GM23338 (cell line): ENCODE data around the gene IKBKG. TPM values are rescaled to one million over a fixed set of nuclear protein-coding genes. Genes with fewer than 3 reads are reported as not detected.
"Not testable (repeated sequence)": the region's sequence is repeated elsewhere in the genome, so short reads cannot be mapped to it uniquely, and the experiment has no call there.

Source experiments
- ATAC-seq: fragments of 200-7000 bp; cut with Tn5 transposase; 3 replicates; pipeline ENCODE4 v1.9.1; 2020
- DNase-seq: peaks from one replicate; pipeline ENCODE4 v3.0.0-alpha.2; 2015; ENCODE audit warnings: low spot score
- H2AFZ ChIP-seq: fragments of 200-600 bp; sonication (generic); 2 replicates; pipeline ENCODE4 v1.8.0; 2016; ENCODE audit warnings: antibody characterized with exemption, mild to moderate bottlenecking, moderate library complexity
- H3F3A ChIP-seq: fragments of 200-600 bp; sonication (generic); replicated peaks from 2 replicates; pipeline ENCODE4 v1.8.0; 2017; ENCODE audit warnings: antibody characterized with exemption, mixed run types, low read depth
- H3K27ac ChIP-seq: fragments of 200-600 bp; sonication (generic); 2 replicates; pipeline ENCODE4 v1.6.1; 2016; ENCODE audit warnings: low read depth
- H3K27me3 ChIP-seq: fragments of 200-600 bp; sonication (generic); 2 replicates; pipeline ENCODE4 v1.8.0; 2016; ENCODE audit warnings: mild to moderate bottlenecking, mixed run types, moderate library complexity; ENCODE audit not compliant: insufficient read depth
- H3K36me3 ChIP-seq: fragments of 200-600 bp; sonication (generic); 2 replicates; pipeline ENCODE4 v1.8.0; 2016; ENCODE audit warnings: mild to moderate bottlenecking; ENCODE audit not compliant: insufficient read depth
- H3K4me1 ChIP-seq: fragments of 200-600 bp; sonication (generic); 2 replicates; pipeline ENCODE4 v1.8.0; 2016; ENCODE audit warnings: mild to moderate bottlenecking, moderate library complexity; ENCODE audit not compliant: insufficient read depth
- H3K4me2 ChIP-seq: fragments of 200-600 bp; sonication (generic); 2 replicates; pipeline ENCODE4 v1.7.1; 2017; ENCODE audit warnings: mixed run types
- H3K4me3 ChIP-seq: fragments of 200-600 bp; sonication (generic); 2 replicates; pipeline ENCODE4 v1.6.1; 2016; ENCODE audit warnings: mixed run types
- H3K79me2 ChIP-seq: fragments of 200-600 bp; sonication (generic); replicated peaks from 2 replicates; pipeline ENCODE4 v1.8.0; 2017; ENCODE audit warnings: mild to moderate bottlenecking; ENCODE audit not compliant: insufficient read depth
- H3K9me2 ChIP-seq: fragments of 200-600 bp; sonication (generic); 2 replicates; pipeline ENCODE4 v1.8.0; 2017; ENCODE audit not compliant: insufficient read depth
- H4K20me1 ChIP-seq: fragments of 200-600 bp; sonication (generic); replicated peaks from 2 replicates; pipeline ENCODE4 v1.8.0; 2017; ENCODE audit warnings: mild to moderate bottlenecking; ENCODE audit not compliant: insufficient read depth
- H3K27ac Mint-ChIP-seq: 2 replicates; pipeline ENCODE4 v1.8.0; 2020; ENCODE audit warnings: inconsistent platforms, mild to moderate bottlenecking, moderate library complexity, mixed read lengths
- H3K27me3 Mint-ChIP-seq: 3 replicates; pipeline ENCODE4 v1.8.0; 2022; ENCODE audit warnings: low read depth, mild to moderate bottlenecking, moderate library complexity, mixed read lengths, inconsistent platforms; ENCODE audit not compliant: insufficient read depth, poor library complexity
- H3K36me3 Mint-ChIP-seq: 3 replicates; pipeline ENCODE4 v1.8.0; 2021; ENCODE audit warnings: low read depth, mild to moderate bottlenecking, inconsistent platforms, moderate library complexity, mixed read lengths
- H3K4me1 Mint-ChIP-seq: 3 replicates; pipeline ENCODE4 v1.8.0; 2020; ENCODE audit warnings: mild to moderate bottlenecking, inconsistent platforms, mixed read lengths
- H3K4me3 Mint-ChIP-seq: 3 replicates; pipeline ENCODE4 v1.8.0; 2021; ENCODE audit warnings: moderate library complexity, mild to moderate bottlenecking, inconsistent platforms, mixed read lengths
- H3K9me3 Mint-ChIP-seq: 3 replicates; pipeline ENCODE4 v1.8.0; 2020; ENCODE audit warnings: moderate library complexity, mild to moderate bottlenecking, inconsistent platforms, mixed read lengths
- polyA plus RNA-seq: library from polyadenylated mRNA; unstranded; fragments of >200 nt; fragmentation: Nextera tagmentation; extraction: Ambion mirVana; gene quantifications from 2 replicates; pipeline ENCODE4 v1.2.1, GENCODE V29; 2016
- total RNA-seq: library from RNA; depleted of rRNA; stranded (reverse); fragments of >200 nt; shearing (Covaris generic); gene quantifications from 2 replicates; pipeline ENCODE4 v1.2.3, GENCODE V29; 2014

Gene IKBKG
- total and polyA plus RNA-seq, 2 experiments from 2014 or later, result 11.5 to 14.9 TPM

DNA sequence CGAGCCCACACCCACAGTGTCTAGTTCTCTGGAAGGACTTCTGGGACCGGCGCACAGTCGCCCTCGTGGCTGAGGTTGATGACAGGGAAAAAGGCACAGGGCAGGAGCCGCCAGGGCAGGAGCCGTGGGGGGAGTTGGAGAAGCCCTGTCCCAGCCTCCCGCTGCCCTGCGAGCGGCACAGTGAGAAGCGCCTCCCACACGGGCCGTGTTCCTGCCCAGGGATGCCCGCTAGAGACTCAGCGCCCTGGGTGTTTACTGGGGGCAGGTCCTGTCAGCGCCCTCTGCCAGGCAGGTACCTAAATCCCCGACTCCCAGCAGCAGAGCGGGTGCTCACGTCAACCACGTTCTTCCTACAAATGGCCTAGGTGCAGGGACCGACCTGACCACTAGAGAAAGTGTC lies 11.5 kb downstream of the IKBKG start:
- H3K27me3 ChIP-seq, ATAC-seq, H4K20me1 ChIP-seq, H3K4me3 Mint-ChIP-seq, H3K9me2 ChIP-seq, H3F3A ChIP-seq, H3K79me2 ChIP-seq, H3K36me3 Mint-ChIP-seq, H3K27ac ChIP-seq, H3K27ac Mint-ChIP-seq, DNase-seq, H3K4me1 ChIP-seq, H3K4me3 ChIP-seq, H3K4me1 Mint-ChIP-seq, H3K9me3 Mint-ChIP-seq, H2AFZ ChIP-seq, H3K27me3 Mint-ChIP-seq, H3K4me2 ChIP-seq, H3K36me3 ChIP-seq: not testable (repeated sequence)

DNA sequence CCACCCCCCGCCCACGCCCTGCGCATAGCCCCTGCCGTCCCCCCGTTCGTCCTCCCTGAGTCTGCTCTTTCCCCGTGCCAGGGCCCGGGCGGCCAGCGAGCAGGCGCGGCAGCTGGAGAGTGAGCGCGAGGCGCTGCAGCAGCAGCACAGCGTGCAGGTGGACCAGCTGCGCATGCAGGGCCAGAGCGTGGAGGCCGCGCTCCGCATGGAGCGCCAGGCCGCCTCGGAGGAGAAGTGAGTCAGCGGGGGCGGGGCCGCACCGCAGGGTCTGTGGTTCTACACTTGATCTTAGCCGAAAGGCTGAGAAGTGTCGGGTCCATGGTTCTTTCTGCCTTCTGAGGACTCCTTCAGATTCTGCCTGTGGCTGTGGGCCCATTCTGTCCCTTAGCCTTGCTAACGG lies 12.9 kb downstream of the IKBKG start:
- not testable (repeated sequence) for H3K36me3 ChIP-seq, H3K27ac ChIP-seq, H3K4me2 ChIP-seq, H3K27me3 Mint-ChIP-seq, H4K20me1 ChIP-seq, H3K79me2 ChIP-seq, H3K4me3 ChIP-seq, DNase-seq, H3K4me1 Mint-ChIP-seq, H3F3A ChIP-seq, H3K27ac Mint-ChIP-seq, H3K4me1 ChIP-seq, H3K36me3 Mint-ChIP-seq, H3K9me3 Mint-ChIP-seq, H3K9me2 ChIP-seq, H3K4me3 Mint-ChIP-seq, H3K27me3 ChIP-seq, H2AFZ ChIP-seq
- ATAC-seq, result peak; percentile 27

DNA sequence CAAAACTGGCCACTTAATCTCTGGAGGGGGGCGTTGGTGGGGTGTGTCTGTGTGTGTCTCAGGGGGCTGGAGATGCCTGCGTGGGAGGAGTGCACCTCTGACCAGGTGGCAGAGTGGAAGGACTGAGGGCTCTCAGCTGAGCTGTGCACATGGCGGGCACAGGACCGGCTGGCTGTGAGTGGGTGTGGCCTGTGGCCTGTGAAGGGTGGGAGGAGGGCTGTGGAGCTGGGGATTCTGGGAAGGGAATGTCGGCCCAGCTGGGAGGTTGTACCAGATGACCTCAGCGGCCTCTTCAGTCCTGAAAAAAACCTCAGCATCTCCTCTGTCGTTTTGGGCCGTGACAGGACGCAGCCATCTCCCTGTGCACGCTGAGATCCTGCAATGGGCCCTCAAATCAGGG lies 14.9 kb downstream of the IKBKG start:
- not testable (repeated sequence) for H3K36me3 Mint-ChIP-seq, H3K27ac ChIP-seq, H3K4me1 ChIP-seq, H3K4me2 ChIP-seq, H3K9me3 Mint-ChIP-seq, H3K27ac Mint-ChIP-seq, H3K79me2 ChIP-seq, H3K9me2 ChIP-seq, H3K36me3 ChIP-seq, H3K4me3 Mint-ChIP-seq, H3K27me3 ChIP-seq, H3K4me3 ChIP-seq, H3K27me3 Mint-ChIP-seq, H4K20me1 ChIP-seq, H3F3A ChIP-seq, DNase-seq, H2AFZ ChIP-seq, ATAC-seq, H3K4me1 Mint-ChIP-seq

DNA sequence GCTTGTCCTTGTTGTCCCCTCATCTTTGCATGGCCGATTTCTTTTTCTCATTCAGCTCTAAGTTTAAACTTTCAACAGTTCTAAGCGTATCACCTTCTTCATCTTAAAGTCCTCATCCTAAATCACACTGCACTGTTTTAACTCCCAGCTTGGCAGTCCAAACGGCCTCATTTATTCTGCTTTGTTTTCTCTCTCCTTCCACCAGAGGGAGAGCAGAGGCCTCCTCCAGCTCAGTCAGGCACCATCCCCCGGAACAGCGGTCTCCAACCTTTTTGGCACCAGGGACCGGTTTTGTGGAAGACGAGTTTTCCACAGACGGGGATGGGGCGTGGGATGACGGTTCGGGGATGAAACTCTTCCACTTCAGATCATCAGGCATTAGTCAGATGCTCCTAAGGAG lies 22.9 kb downstream of the IKBKG start:
- H3K4me2 ChIP-seq, H3K4me1 ChIP-seq, H3K4me1 Mint-ChIP-seq, H3K27ac Mint-ChIP-seq, H3K79me2 ChIP-seq, H2AFZ ChIP-seq, H3K27me3 Mint-ChIP-seq, H3K9me2 ChIP-seq, H4K20me1 ChIP-seq, H3K36me3 ChIP-seq, H3F3A ChIP-seq, H3K27ac ChIP-seq, H3K27me3 ChIP-seq, H3K36me3 Mint-ChIP-seq, H3K4me3 ChIP-seq, DNase-seq, H3K9me3 Mint-ChIP-seq, H3K4me3 Mint-ChIP-seq: not testable (repeated sequence)
- peak; percentile 74 for ATAC-seq

GRCh38 chrX:154573061-154573460 lies 25.6 kb downstream of the IKBKG start:
- not testable (repeated sequence) for H3K4me2 ChIP-seq, H3K4me1 Mint-ChIP-seq, DNase-seq, H3K79me2 ChIP-seq, H3K27ac ChIP-seq, H3K36me3 ChIP-seq, H2AFZ ChIP-seq, H3K27ac Mint-ChIP-seq, H3F3A ChIP-seq, H3K4me3 ChIP-seq, H3K36me3 Mint-ChIP-seq, H3K9me2 ChIP-seq, H3K27me3 Mint-ChIP-seq, ATAC-seq, H3K27me3 ChIP-seq, H4K20me1 ChIP-seq, H3K4me3 Mint-ChIP-seq, H3K9me3 Mint-ChIP-seq, H3K4me1 ChIP-seq

- not testable (repeated sequence) for DNase-seq, H2AFZ ChIP-seq, H3K4me2 ChIP-seq, H3K36me3 ChIP-seq, H3K4me1 Mint-ChIP-seq, H3K9me3 Mint-ChIP-seq, H4K20me1 ChIP-seq, H3K79me2 ChIP-seq, H3K27me3 ChIP-seq, H3K27ac ChIP-seq, H3K9me2 ChIP-seq, H3K36me3 Mint-ChIP-seq, H3K27me3 Mint-ChIP-seq, H3F3A ChIP-seq, H3K4me3 Mint-ChIP-seq, H3K4me3 ChIP-seq, H3K27ac Mint-ChIP-seq, H3K4me1 ChIP-seq
- peak; percentile 84 for ATAC-seq
Measured at GRCh38 chrX:154575076-154575475, 27.7 kb downstream of the IKBKG start.

GRCh38 chrX:154582994-154583393 lies 35.6 kb downstream of the IKBKG start:
- not testable (repeated sequence) for H3K27me3 Mint-ChIP-seq, H2AFZ ChIP-seq, H3F3A ChIP-seq, H3K9me2 ChIP-seq, H3K27ac Mint-ChIP-seq, H3K27me3 ChIP-seq, H3K4me1 ChIP-seq, H3K27ac ChIP-seq, H3K36me3 ChIP-seq, H3K9me3 Mint-ChIP-seq, H3K79me2 ChIP-seq, H3K4me2 ChIP-seq, H3K36me3 Mint-ChIP-seq, ATAC-seq, H3K4me1 Mint-ChIP-seq, H3K4me3 ChIP-seq, H4K20me1 ChIP-seq, H3K4me3 Mint-ChIP-seq, DNase-seq
